HepG2 (cell line): ENCODE results near the gene KCNQ5. TPM values are rescaled to one million over a fixed set of nuclear protein-coding genes. Genes with fewer than 3 reads are reported as not detected.

ENCODE experiments used
- ATAC-seq: fragments of 200-7000 bp; cut with Tn5 transposase; 3 replicates; pipeline ENCODE4 v1.9.1; 2020; ENCODE audit warnings: mild to moderate bottlenecking, moderate library complexity
- BruUV-seq: library from RNA; stranded (reverse); fragments of 400-500 nt; replicated peaks from 2 replicates; lab custom pipeline; 2021; lab: Mats Ljungman, UMichigan
- CTCF ChIA-PET: fragments of 300-600 bp; formaldehyde crosslinking; extraction: SDS; loops from one replicate; lab custom pipeline; 2021; ENCODE audit warnings: low total read pairs, inconsistent platforms, low intra/inter-chr PET ratio; lab: Yijun Ruan, JAX
- POLR2A ChIA-PET: fragments of 350-600 bp; sonication (Branson Sonifier 250); formaldehyde crosslinking; loops from one replicate; lab custom pipeline; 2020; ENCODE audit warnings: antibody characterized with exemption, inconsistent platforms; lab: Yijun Ruan, JAX
- DNase-seq: peaks from one replicate; pipeline ENCODE4 v3.0.0-alpha.2; 2015; ENCODE audit warnings: low spot score
- FAIRE-seq: peaks from 3 replicates; lab custom pipeline; 2011; peaks lifted over from hg19 to GRCh38; lab: Jason Lieb, UNC
- H2AFZ ChIP-seq: one replicate; pipeline ENCODE4 v1.6.1; 2011; ENCODE audit warnings: low read length, inconsistent platforms
- H3K27ac ChIP-seq: fragments of 300-600 bp; 3 replicates; pipeline ENCODE4 v1.8.0; 2011; ENCODE audit warnings: mixed run types, mild to moderate bottlenecking, mixed read lengths, low read length, inconsistent platforms; ENCODE audit not compliant: insufficient read depth; ENCODE audit errors: extremely low read length
- H3K27me3 ChIP-seq, 2 experiments: fragments of 200-600 bp in 1 of 2; 2 replicates in 1 of 2; 3 replicates in 1 of 2; pipeline versions ENCODE4 v1.6.0 to v1.8.0; 2011; ENCODE audit warnings: low read length in 2 of 2, mild to moderate bottlenecking in 2 of 2, moderate library complexity in 2 of 2, inconsistent platforms in 1 of 2; ENCODE audit not compliant: insufficient read depth in 2 of 2, control insufficient read depth in 1 of 2
- H3K36me3 ChIP-seq, 2 experiments: fragments of 200-600 bp in 1 of 2; replicated peaks in 1 of 2; 2 replicates in 1 of 2; 3 replicates in 1 of 2; pipeline versions ENCODE4 v1.5.1 to v1.8.0; 2011; ENCODE audit warnings: low read length in 2 of 2, inconsistent platforms in 1 of 2; ENCODE audit not compliant: insufficient read depth in 2 of 2, control insufficient read depth in 1 of 2
- H3K4me1 ChIP-seq: 2 replicates; pipeline ENCODE4 v1.5.1; 2012; ENCODE audit warnings: low read length, inconsistent platforms; ENCODE audit not compliant: insufficient read depth
- H3K4me2 ChIP-seq: 2 replicates; pipeline ENCODE4 v1.6.0; 2011; ENCODE audit warnings: low read depth, low read length, inconsistent platforms
- H3K4me3 ChIP-seq, 3 experiments: fragments of 200-600 bp in 1 of 3; sonication (generic), shearing (Covaris generic) in 1 of 3; replicated peaks in 1 of 3; 2 replicates each; pipeline ENCODE4 v1.5.1; 2011 to 2016; ENCODE audit warnings: low read length in 3 of 3, inconsistent platforms in 2 of 3, low read depth in 2 of 3, mild to moderate bottlenecking in 2 of 3, control low read depth in 1 of 3, mixed read lengths in 1 of 3; ENCODE audit not compliant: insufficient read depth in 1 of 3
- H3K79me2 ChIP-seq: one replicate; pipeline ENCODE4 v1.6.1; 2011; ENCODE audit warnings: low read length, inconsistent platforms; ENCODE audit not compliant: insufficient read depth
- H3K9ac ChIP-seq: 2 replicates; pipeline ENCODE4 v1.6.0; 2011; ENCODE audit warnings: mild to moderate bottlenecking, low read depth, low read length, inconsistent platforms; ENCODE audit not compliant: insufficient read depth
- H3K9me3 ChIP-seq: 2 replicates; pipeline ENCODE4 v1.5.1; 2012; ENCODE audit warnings: mild to moderate bottlenecking, low read length
- H4K20me1 ChIP-seq: 2 replicates; pipeline ENCODE4 v1.6.0; 2011; ENCODE audit warnings: inconsistent platforms, mild to moderate bottlenecking, low read length, moderate library complexity; ENCODE audit not compliant: insufficient read depth
- AKAP8 ChIP-seq: sonication (generic); formaldehyde crosslinking; IDR thresholded peaks from 2 replicates; pipeline ENCODE4 v1.5.1; 2020; ENCODE audit warnings: mild to moderate bottlenecking, missing genetic modification reagents
- HOXA3 ChIP-seq: sonication (generic); formaldehyde crosslinking; IDR thresholded peaks from 2 replicates; pipeline ENCODE4 v1.5.0; 2020; ENCODE audit warnings: missing genetic modification reagents
- KDM2A ChIP-seq: sonication (generic); formaldehyde crosslinking; IDR thresholded peaks from 2 replicates; pipeline ENCODE4 v1.4.0; 2020; ENCODE audit warnings: low read depth, missing genetic modification reagents, borderline replicate concordance
- MEIS1 ChIP-seq: sonication (generic); formaldehyde crosslinking; IDR thresholded peaks from 2 replicates; pipeline ENCODE4 v1.9.0; 2021; ENCODE audit warnings: mild to moderate bottlenecking, missing genetic modification reagents, moderate library complexity, borderline replicate concordance
- MTF2 ChIP-seq: sonication (generic); formaldehyde crosslinking; IDR thresholded peaks from 2 replicates; pipeline ENCODE4 v1.5.0; 2020; ENCODE audit warnings: missing genetic modification reagents, borderline replicate concordance
- PTBP1 ChIP-seq: fragments of 200-400 bp; formaldehyde crosslinking; IDR thresholded peaks from 2 replicates; pipeline ENCODE4 v1.6.1; 2018; ENCODE audit warnings: low read length, low read depth; ENCODE audit not compliant: poor library complexity, severe bottlenecking
- SIN3B ChIP-seq: fragments of 150-350 bp; IDR thresholded peaks from 2 replicates; pipeline ENCODE4 v1.6.1; 2014; ENCODE audit warnings: low read length
- SRSF9 ChIP-seq: fragments of 200-400 bp; formaldehyde crosslinking; IDR thresholded peaks from 2 replicates; pipeline ENCODE4 v1.6.1; 2018; ENCODE audit warnings: borderline replicate concordance, mild to moderate bottlenecking, low read depth, low read length; ENCODE audit not compliant: insufficient read depth, poor library complexity, severe bottlenecking
- TP53 ChIP-seq: sonication (generic); formaldehyde crosslinking; conservative IDR thresholded peaks from 2 replicates; pipeline ENCODE4 v1.4.0; 2020; ENCODE audit warnings: missing genetic modification reagents
- ZFYVE20 ChIP-seq: sonication (generic); formaldehyde crosslinking; IDR thresholded peaks from 2 replicates; pipeline ENCODE4 v1.8.0; 2023; ENCODE audit warnings: low read depth, mild to moderate bottlenecking, moderate library complexity, missing genetic modification reagents, borderline replicate concordance
- ZNF354B ChIP-seq: sonication (generic); formaldehyde crosslinking; IDR thresholded peaks from 2 replicates; pipeline ENCODE4 v1.8.0; 2022; ENCODE audit warnings: mild to moderate bottlenecking, missing genetic modification reagents
- ZNF501 ChIP-seq: sonication (generic); formaldehyde crosslinking; IDR thresholded peaks from 2 replicates; pipeline ENCODE4 v1.5.1; 2020; ENCODE audit warnings: mild to moderate bottlenecking, moderate library complexity, missing genetic modification reagents
- WGBS: methylation state at CpG from one replicate; pipeline ENCODE4 v1.1.6; 2017; ENCODE audit warnings: low lambda C conversion rate; 5-methylcytosine and 5-hydroxymethylcytosine counted together
- in situ Hi-C: cut with HindIII; loops from 2 replicates; pipeline ENCODE4 v1.10.0; 2017; ENCODE audit warnings: low pct_unique_long_range_greater_than_20kb; ENCODE audit not compliant: extremely low pct_ligation_motif_present
- intact Hi-C: fragments of 100-400 bp; cut with micrococcal nuclease; formaldehyde crosslinking; loops from one replicate; pipeline ENCODE4 v1.10.0; 2022; ENCODE audit not compliant: unreplicated experiment
- polyA plus RNA-seq, 8 experiments: library from polyadenylated mRNA; depleted of rRNA in 3 of 8; stranded (reverse) in 7 of 8; unstranded in 1 of 8; fragments of >200 nt; fragmentation: Illumina TruSeq in 4 of 8; extraction: Trizol in 4 of 8; gene quantifications; 2 replicates each; pipeline versions ENCODE4 v1.2.1 to v1.2.3, GENCODE V29; 2011 to 2016; ENCODE audit warnings: low read depth in 4 of 8, missing spikeins in 1 of 8, mixed read lengths in 1 of 8; ENCODE audit not compliant: insufficient read depth in 1 of 8
- total RNA-seq, 5 experiments: library from RNA; depleted of rRNA; stranded (reverse); fragments of >200 nt; fragmentation: Illumina TruSeq; extraction: Trizol; gene quantifications; 2 replicates each; pipeline ENCODE4 v1.2.3, GENCODE V29; 2016; ENCODE audit warnings: low read depth in 1 of 5
- TF ChIP-seq, protein P1 (sequence below): sonication (generic); formaldehyde crosslinking; IDR thresholded peaks from 2 replicates; pipeline ENCODE4 v1.5.0; 2020; ENCODE audit warnings: missing genetic modification reagents, mild to moderate bottlenecking, borderline replicate concordance
- TF ChIP-seq, protein P2 (sequence below): sonication (generic); formaldehyde crosslinking; IDR thresholded peaks from 2 replicates; pipeline ENCODE4 v1.9.0; 2021; ENCODE audit warnings: missing genetic modification reagents, mild to moderate bottlenecking, borderline replicate concordance
- TF ChIP-seq, protein P3 (sequence below): sonication (generic); formaldehyde crosslinking; IDR thresholded peaks from 2 replicates; pipeline ENCODE4 v1.8.0; 2022; ENCODE audit warnings: missing genetic modification reagents, low read depth, mild to moderate bottlenecking, borderline replicate concordance
- TF ChIP-seq, protein P4 (sequence below): sonication (generic); formaldehyde crosslinking; IDR thresholded peaks from 2 replicates; pipeline ENCODE4 v1.4.0; 2020; ENCODE audit warnings: low read depth, missing genetic modification reagents

KCNQ5 gene
- total and polyA plus RNA-seq, 2 of the 13 experiments (the other 11 are each of a cell fraction or from before 2014, with no cell fraction given) = 0.04 TPM; not detected in 1

GRCh38 chr6:72589096-72589495 is 32.8 kb upstream of the KCNQ5 start:
- Histone ChIP-seq H3K27me3 (no peaks in the 10 kb centered on the region), H4K20me1 (no peaks in the 10 kb centered on the region), H3K4me2 (no peak overlapping the region), H3K9me3 (no peaks in the 10 kb centered on the region), H3K27ac (no peak overlapping the region)
- CTCF ChIA-PET = no interaction called here
- BruUV-seq = no TSS peak
- POLR2A ChIA-PET = no interaction called here
- FAIRE-seq (no peak), ATAC-seq (no peak)
- intact Hi-C loops = no loop called here
- TF ChIP-seq, protein P1, sequence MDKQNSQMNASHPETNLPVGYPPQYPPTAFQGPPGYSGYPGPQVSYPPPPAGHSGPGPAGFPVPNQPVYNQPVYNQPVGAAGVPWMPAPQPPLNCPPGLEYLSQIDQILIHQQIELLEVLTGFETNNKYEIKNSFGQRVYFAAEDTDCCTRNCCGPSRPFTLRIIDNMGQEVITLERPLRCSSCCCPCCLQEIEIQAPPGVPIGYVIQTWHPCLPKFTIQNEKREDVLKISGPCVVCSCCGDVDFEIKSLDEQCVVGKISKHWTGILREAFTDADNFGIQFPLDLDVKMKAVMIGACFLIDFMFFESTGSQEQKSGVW (CRISPR knock-in tag) = no peak
- TF ChIP-seq PTBP1 (no peak), TP53 (no peak), SIN3B (no peak), ZNF501 (CRISPR knock-in tag) (no peak), AKAP8 (CRISPR knock-in tag) (no peak), ZNF354B (CRISPR knock-in tag) (no peak), HOXA3 (CRISPR knock-in tag) (no peak), ZFYVE20 (CRISPR knock-in tag) (no peak), MTF2 (CRISPR knock-in tag) (no peak), SRSF9 (no peak), MEIS1 (CRISPR knock-in tag) (no peak), KDM2A (CRISPR knock-in tag) (no peak)
- TF ChIP-seq, protein P2, sequence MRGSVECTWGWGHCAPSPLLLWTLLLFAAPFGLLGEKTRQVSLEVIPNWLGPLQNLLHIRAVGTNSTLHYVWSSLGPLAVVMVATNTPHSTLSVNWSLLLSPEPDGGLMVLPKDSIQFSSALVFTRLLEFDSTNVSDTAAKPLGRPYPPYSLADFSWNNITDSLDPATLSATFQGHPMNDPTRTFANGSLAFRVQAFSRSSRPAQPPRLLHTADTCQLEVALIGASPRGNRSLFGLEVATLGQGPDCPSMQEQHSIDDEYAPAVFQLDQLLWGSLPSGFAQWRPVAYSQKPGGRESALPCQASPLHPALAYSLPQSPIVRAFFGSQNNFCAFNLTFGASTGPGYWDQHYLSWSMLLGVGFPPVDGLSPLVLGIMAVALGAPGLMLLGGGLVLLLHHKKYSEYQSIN (CRISPR knock-in tag) = no peak
- TF ChIP-seq, protein P3, sequence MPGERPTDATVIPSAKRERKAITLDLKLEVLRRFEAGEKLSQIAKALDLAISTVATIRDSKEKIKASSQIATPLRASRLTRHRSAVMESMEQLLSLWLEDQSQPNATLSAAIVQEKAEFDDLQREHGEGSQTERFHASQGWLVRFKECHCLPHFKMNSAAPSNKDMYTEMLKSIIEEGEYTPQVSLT (CRISPR knock-in tag) = no peak
- TF ChIP-seq, protein P4, sequence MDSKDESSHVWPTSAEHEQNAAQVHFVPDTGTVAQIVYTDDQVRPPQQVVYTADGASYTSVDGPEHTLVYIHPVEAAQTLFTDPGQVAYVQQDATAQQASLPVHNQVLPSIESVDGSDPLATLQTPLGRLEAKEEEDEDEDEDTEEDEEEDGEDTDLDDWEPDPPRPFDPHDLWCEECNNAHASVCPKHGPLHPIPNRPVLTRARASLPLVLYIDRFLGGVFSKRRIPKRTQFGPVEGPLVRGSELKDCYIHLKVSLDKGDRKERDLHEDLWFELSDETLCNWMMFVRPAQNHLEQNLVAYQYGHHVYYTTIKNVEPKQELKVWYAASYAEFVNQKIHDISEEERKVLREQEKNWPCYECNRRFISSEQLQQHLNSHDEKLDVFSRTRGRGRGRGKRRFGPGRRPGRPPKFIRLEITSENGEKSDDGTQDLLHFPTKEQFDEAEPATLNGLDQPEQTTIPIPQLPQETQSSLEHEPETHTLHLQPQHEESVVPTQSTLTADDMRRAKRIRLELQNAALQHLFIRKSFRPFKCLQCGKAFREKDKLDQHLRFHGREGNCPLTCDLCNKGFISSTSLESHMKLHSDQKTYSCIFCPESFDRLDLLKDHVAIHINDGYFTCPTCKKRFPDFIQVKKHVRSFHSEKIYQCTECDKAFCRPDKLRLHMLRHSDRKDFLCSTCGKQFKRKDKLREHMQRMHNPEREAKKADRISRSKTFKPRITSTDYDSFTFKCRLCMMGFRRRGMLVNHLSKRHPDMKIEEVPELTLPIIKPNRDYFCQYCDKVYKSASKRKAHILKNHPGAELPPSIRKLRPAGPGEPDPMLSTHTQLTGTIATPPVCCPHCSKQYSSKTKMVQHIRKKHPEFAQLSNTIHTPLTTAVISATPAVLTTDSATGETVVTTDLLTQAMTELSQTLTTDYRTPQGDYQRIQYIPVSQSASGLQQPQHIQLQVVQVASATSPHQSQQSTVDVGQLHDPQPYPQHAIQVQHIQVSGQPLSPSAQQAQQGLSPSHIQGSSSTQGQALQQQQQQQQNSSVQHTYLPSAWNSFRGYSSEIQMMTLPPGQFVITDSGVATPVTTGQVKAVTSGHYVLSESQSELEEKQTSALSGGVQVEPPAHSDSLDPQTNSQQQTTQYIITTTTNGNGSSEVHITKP (CRISPR knock-in tag) = no peak
- TF ChIP-seq, all 625 proteins: peak for 0
- H3K36me3 ChIP-seq = no peaks in the 10 kb centered on the region
- no peak for DNase-seq
- no peaks in the 10 kb centered on the region for H3K4me1 ChIP-seq
- no peak overlapping the region for H3K4me3 ChIP-seq
- H3K79me2 ChIP-seq = no peaks in the 10 kb centered on the region
- H2AFZ ChIP-seq = no peak overlapping the region
- WGBS = 0% methylated on average over 1 of the region's 1 CpG
- in situ Hi-C loops = loop anchor here (10.0 kb wide), 1 partner anchor 174 kb away; no protein-coding TSS in a partner anchor
- no peak overlapping the region for H3K9ac ChIP-seq
